Measurements from ENCODE around the gene RNF220. TPM values are rescaled to one million over a fixed set of nuclear protein-coding genes. Genes with fewer than 3 reads are reported as not detected.

RNF220 gene
- total and polyA plus RNA-seq, 2 of the 13 experiments (the other 11 are each of a cell fraction or from before 2014, with no cell fraction given) = 48.2 to 72.1 TPM

DNA sequence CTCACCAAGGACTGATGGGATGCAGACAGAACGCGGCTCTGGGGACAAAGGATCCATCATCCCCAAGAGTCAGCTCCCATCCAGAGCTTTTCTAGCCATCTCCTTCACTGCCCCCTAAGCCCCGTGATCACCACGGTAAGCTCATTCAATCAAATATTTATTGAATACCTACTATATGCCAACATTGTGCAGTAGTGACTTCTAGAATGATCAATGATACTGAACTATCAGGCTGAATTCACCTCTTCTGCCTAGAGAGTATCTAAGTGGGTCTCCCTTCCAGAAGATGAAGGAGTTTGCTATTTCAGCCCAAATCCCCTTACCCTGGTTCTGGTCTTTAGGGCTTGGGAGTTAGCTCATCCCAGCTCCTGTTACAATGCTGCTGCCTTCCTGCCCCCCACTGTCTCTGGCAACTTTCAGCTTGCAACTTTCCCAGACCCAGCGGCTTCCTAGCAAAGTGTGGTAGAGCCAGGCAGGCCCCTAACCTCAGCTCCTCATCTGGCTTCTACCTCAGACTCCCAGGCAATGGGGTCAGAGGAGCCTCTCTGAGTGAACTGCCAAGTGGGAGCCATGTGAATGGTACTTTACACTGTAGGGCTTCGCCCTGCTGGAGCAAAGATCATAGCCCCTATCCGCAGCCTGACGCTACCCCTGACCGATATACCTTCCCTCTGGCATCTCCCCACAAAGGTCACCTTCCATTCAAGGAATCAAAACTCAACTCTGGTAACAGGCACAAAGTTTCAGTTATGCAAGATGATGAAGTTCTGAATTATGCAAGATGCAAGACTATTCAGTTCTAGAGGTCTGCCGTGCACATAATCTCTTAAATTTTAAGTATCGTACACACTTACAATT is 248.3 kb downstream of the RNF220 start:
- Histone ChIP-seq H3K4me1 (ENCODE audit: insufficient read depth, low read length) (peaks cover 21% of the 10 kb centered on the region), H3K9me3 (ENCODE audit: low read length) (no peaks in the 10 kb centered on the region), H3K79me2 (ENCODE audit: insufficient read depth, low read length) (no peaks in the 10 kb centered on the region), H3K27me3 (ENCODE audit: control insufficient read depth in 1 of 2, insufficient read depth in 2 of 2, low read length in 2 of 2) (no peaks in the 10 kb centered on the region), H3K4me2 (ENCODE audit: low read depth, low read length) (no peak overlapping the region), H2AFZ (ENCODE audit: low read length) (no peak overlapping the region), H3K36me3 (replicated peaks in 1 of 2; ENCODE audit: control insufficient read depth in 1 of 2, insufficient read depth in 2 of 2, low read length in 2 of 2) (peaks cover 24 to 37% of the 10 kb centered on the region in 2 experiments), H4K20me1 (ENCODE audit: insufficient read depth, low read length) (no peaks in the 10 kb centered on the region), H3K27ac (ENCODE audit: extremely low read length, insufficient read depth, low read length) (no peak overlapping the region), H3K4me3 (replicated peaks in 1 of 3; ENCODE audit: insufficient read depth in 1 of 3, low read depth in 2 of 3, low read length in 3 of 3) (no peak overlapping the region), H3K9ac (ENCODE audit: insufficient read depth, low read depth, low read length) (no peak overlapping the region)
- no peak for FAIRE-seq
- ChIA-PET CTCF (ENCODE audit: low intra/inter-chr PET ratio, low total read pairs) (interaction anchor here (1.7 to 2.1 kb wide), 2 partner anchors 44 to 46 kb away, joined by 4 to 18 read pairs; no protein-coding TSS in a partner anchor), POLR2A (interaction anchor here (0.8 to 3.7 kb wide), 6 partner anchors 9 to 77 kb away, joined by 3 to 25 read pairs (median 4); partner anchors contain the start of genes ARMH1, RNU5D-1 and TMEM53)
- DNase-seq (ENCODE audit: low spot score) = no peak
- in situ Hi-C loops (cut with HindIII; ENCODE audit: extremely low pct_ligation_motif_present, low pct_unique_long_range_greater_than_20kb) (loop anchor here (5.0 kb wide), 1 partner anchor 46 kb away; no protein-coding TSS in a partner anchor), intact Hi-C loops (cut with micrococcal nuclease; ENCODE audit: unreplicated experiment) (loop anchor here (1.0 to 5.0 kb wide), 3 partner anchors 44 to 275 kb away; no protein-coding TSS in a partner anchor)
- ATAC-seq = no peak
- 79% methylated on average over 11 of the region's 11 CpGs for WGBS (ENCODE audit: low lambda C conversion rate)
- no TSS peak for BruUV-seq (replicated peaks)
- TF ChIP-seq RBM22 (optimal IDR thresholded peaks at IDR 0.05; ENCODE audit: low read length) (no peak), SMAD1 (CRISPR knock-in tag; IDR thresholded peaks at IDR 0.05; ENCODE audit: borderline replicate concordance, low read depth) (no peak)
- TF ChIP-seq, protein P1, sequence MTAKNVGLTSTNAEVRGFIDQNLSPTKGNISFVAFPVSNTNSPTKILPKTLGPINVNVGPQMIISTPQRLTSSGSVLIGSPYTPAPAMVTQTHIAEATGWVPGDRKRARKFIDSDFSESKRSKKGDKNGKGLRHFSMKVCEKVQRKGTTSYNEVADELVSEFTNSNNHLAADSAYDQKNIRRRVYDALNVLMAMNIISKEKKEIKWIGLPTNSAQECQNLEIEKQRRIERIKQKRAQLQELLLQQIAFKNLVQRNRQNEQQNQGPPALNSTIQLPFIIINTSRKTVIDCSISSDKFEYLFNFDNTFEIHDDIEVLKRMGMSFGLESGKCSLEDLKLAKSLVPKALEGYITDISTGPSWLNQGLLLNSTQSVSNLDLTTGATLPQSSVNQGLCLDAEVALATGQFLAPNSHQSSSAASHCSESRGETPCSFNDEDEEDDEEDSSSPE (CRISPR knock-in tag; IDR thresholded peaks at IDR 0.05) = no peak
- TF ChIP-seq, protein P2, sequence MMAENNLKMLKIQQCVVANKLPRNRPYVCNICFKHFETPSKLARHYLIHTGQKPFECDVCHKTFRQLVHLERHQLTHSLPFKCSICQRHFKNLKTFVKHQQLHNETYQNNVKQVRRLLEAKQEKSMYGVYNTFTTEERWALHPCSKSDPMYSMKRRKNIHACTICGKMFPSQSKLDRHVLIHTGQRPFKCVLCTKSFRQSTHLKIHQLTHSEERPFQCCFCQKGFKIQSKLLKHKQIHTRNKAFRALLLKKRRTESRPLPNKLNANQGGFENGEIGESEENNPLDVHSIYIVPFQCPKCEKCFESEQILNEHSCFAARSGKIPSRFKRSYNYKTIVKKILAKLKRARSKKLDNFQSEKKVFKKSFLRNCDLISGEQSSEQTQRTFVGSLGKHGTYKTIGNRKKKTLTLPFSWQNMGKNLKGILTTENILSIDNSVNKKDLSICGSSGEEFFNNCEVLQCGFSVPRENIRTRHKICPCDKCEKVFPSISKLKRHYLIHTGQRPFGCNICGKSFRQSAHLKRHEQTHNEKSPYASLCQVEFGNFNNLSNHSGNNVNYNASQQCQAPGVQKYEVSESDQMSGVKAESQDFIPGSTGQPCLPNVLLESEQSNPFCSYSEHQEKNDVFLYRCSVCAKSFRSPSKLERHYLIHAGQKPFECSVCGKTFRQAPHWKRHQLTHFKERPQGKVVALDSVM (CRISPR knock-in tag; IDR thresholded peaks at IDR 0.05) = no peak
